RPMI7951 (cell line): ENCODE results near the gene STKLD1. TPM values are rescaled to one million over a fixed set of nuclear protein-coding genes. Genes with fewer than 3 reads are reported as not detected.
"Not testable (repeated sequence)": the region's sequence is repeated elsewhere in the genome, so short reads cannot be mapped to it uniquely, and the experiment has no call there.

Experiments
- DNase-seq: peaks from one replicate; pipeline ENCODE4 v3.0.0-alpha.2; 2012; ENCODE audit warnings: low read depth
- total RNA-seq: library from RNA; depleted of rRNA; stranded (reverse); fragments of >200 nt; shearing (Covaris generic); gene quantifications from 2 replicates; pipeline ENCODE4 v1.2.3, GENCODE V29; 2014; rRNA removed

STKLD1 gene
- total RNA-seq, 1 experiment from 2014 or later, result 1.7 TPM

DNA sequence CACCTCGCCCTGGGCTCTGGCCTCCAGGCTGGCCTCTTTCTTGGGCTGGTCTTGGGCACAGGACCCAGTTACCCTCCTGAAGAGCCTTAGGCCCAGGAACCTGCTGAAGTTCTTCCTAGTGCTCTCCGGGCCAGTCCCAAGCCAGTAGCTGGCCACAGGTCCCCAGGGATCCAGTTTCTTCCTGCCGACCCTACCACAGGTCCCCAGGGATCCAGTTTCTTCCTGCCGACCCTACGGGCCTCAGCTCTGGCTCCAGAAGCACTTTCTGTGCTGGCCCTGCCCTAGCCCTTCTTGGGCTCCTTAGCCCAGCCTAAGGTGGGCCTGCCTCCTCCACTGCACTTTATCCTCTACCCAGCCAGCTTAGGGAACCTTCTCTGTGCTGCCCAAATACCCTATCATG is 65.4 kb downstream of the STKLD1 start:
- no peak for DNase-seq

DNA sequence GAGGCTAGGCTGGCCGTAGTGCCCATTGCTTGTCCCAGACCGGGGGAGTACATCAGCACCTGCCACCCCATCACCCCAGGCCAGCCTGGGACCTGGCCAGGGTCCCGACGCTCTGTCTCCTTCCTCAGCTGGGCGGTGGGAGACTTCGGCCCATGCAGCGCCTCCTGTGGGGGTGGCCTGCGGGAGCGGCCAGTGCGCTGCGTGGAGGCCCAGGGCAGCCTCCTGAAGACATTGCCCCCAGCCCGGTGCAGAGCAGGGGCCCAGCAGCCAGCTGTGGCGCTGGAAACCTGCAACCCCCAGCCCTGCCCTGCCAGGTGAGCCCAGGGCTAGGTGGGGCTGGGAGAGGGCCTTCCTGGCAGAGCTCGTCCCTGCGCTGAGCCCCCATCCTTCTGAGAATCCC is 67.1 kb downstream of the STKLD1 start:
- DNase-seq, result no peak

DNA sequence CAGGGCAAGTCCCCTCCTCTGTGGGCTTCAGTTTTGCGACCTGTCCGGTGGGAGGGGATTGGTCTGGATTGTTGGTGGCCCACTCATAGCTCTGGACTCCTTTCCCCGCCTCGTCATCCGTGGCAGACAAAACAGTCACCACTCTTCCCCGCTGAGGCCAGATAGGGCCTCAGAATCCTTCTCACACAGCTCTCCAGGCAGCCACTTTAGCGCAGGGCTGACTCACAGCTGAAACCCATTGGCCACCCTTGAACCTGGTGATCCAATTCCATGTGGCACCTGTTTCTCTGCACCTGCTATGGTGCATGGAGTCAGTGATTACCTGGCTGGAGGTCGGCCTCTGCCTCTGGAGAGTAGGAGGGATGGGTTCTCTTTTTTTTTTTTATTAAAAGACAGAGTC is 67.8 kb downstream of the STKLD1 start:
- DNase-seq, result no peak

DNA sequence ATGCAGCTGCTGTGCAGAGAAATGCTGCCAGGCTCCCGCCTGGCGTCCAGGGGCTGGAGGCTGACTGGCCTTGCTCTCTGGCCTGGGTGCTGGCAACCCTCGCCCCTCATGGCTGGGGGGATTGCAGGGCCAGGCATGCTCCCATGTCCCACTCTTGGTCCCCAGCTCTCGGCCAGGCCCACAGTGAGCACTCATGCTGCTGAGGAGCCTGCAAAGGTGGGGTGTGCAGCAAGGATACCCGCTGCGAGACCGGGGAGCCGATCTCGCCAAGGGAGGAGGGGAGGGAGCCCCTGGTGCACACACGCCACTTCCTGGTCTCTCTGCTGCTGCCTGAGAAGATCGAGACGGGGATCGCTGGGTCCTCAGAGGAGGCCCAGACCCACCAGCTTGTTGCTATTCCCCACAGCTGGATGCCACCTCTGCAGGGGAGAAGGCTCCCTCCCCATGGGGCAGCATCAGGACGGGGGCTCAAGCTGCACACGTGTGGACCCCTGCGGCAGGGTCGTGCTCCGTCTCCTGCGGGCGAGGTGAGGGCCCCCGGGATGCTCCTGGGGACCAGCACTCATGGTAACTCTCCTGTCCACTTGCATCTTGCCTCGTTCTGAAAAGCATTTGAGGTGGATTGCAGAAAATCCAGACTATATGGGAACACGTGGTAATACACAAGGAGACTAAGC is 69.3 kb downstream of the STKLD1 start:
- DNase-seq, result no peak

DNA sequence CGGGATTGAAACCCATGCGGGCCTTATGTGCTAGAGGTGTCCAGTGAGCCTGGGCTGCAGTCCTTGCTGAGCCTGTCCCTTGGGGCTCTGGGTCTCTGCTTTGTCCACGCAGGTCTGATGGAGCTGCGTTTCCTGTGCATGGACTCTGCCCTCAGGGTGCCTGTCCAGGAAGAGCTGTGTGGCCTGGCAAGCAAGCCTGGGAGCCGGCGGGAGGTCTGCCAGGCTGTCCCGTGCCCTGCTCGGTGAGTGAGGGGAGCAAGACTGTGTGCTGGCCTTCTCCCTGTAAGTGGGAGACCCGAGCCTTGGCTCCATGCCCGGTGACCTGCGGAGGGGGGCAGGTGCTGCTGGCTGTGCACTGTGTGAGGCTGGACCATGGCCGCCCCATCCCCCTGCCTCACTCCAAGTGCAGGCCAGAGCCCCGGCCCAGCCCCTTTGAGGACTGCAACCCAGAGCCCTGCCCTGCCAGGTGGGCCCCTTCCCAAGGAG is 72.4 kb downstream of the STKLD1 start:
- DNase-seq, result no peak

DNA sequence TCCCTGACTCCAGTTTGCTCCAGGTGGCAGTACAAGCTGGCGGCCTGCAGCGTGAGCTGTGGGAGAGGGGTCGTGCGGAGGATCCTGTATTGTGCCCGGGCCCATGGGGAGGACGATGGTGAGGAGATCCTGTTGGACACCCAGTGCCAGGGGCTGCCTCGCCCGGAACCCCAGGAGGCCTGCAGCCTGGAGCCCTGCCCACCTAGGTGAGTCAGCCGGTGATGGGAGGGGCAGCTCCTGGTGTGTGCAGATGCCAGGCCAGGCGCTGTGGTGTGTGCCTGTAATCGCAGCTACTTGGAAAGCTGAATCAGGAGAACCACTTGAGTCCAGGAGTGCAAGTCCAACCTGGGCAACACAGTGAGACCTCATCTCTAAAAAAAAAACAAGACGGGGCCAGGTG is 73.6 kb downstream of the STKLD1 start:
- DNase-seq, result no peak

DNA sequence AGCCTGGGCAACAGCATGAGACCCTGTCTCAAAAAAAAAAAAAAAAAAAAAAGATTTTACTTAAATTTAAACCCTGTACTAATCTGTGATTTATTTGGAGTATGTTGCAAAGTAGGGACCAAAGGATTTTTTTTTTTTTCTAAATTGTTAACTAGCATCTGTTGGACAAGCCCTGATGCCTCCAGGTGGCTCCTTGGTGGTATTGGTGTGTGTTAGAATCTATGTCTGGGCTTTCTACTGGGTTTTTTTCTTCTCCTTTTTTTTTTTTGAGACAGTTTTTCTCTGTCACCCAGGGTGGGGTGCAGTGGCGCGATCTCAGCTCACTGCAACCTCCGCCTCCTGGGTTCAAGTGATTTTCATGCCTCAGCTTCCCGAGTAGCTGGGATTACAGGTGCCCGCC is 75.7 kb downstream of the STKLD1 start:
- DNase-seq, result not testable (repeated sequence)

DNA sequence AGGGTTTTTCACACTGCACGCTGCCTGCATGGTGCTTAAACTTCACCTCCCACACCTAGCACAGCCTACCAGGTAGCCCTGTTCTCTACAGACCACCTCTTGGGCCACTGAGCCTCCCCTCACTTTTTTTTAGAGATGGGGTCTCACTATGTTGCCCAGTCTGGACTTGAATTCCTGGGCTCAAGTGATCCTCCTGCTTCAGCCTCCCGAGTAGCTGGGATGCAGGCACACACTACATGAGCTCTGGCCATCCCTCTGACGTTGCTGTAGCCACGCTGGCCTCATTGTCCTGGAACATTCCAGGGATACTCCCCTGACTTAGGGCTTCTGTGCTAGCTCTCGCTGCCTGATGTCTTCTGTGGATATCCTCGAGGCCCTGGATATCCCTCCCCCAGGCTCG is 76.4 kb downstream of the STKLD1 start:
- DNase-seq, result no peak

DNA sequence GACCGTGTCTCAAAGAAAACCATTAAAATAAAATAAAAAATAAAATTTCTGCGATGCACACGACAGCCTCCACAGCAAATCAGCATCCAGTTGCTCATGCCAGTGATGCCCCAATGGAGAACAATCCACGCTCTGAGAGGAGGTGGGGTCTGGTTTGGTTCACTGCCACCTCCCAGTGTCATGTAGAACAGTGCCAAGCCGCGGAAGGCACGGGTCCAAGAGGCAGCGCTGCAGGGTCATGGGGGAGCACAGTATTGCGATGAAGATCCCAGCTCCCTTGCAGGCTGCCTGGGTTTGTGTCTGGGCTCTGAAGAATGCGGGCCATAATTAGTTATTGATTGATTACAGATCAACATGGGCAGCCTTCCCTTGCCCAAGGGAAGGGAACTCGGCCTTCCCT is 77.5 kb downstream of the STKLD1 start:
- DNase-seq, result no peak

DNA sequence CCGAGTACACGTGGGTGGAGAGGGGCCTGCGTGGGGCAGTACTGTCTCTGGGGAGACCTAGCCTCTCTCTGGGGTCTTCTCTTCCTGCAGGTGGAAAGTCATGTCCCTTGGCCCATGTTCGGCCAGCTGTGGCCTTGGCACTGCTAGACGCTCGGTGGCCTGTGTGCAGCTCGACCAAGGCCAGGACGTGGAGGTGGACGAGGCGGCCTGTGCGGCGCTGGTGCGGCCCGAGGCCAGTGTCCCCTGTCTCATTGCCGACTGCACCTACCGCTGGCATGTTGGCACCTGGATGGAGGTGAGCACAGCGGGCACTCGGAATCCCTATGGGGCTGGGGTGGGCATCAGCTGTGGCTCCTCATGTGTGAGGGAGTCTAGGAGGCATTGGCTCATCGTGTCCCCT is 78.2 kb downstream of the STKLD1 start:
- no peak for DNase-seq

DNA sequence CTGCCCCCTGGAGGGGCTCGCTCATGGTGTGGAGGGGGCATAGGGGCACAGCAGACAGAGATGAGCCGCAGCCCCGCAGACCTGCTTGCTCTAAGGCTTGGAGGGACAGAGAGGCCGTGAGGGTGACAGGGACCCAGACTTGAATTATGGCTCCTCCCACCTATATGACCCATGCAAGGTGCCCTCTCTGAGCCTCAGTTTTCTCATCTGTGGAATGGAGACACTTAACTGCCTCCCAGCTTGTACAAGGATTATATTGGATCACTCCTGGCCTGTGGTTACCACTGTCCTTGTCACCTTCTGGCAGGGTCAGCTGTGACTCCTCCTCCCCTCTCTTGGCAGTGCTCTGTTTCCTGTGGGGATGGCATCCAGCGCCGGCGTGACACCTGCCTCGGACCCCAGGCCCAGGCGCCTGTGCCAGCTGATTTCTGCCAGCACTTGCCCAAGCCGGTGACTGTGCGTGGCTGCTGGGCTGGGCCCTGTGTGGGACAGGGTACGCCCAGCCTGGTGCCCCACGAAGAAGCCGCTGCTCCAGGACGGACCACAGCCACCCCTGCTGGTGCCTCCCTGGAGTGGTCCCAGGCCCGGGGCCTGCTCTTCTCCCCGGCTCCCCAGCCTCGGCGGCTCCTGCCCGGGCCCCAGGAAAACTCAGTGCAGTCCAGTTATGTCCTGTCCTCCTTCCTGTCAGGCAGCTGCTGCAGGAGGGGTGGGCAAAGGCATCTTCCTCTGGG is 78.9 kb downstream of the STKLD1 start:
- no peak for DNase-seq

Other genes starting within 250 kb of the STKLD1 start
- 0.59 and 1.3 TPM in 2 replicates for gene GBGT1, start 212.5 kb upstream of the STKLD1 start, total RNA-seq
- gene OBP2B, start 167.1 kb upstream of the STKLD1 start, total RNA-seq, result not detected in 2 replicates
- not detected in 2 replicates for gene ABO, start 101.2 kb upstream of the STKLD1 start, total RNA-seq
- 4.6 and 11.2 TPM in 2 replicates for gene SURF6, start 40.2 kb upstream of the STKLD1 start, total RNA-seq
- gene MED22, start 28.2 kb upstream of the STKLD1 start, total RNA-seq, result 13.8 and 15.2 TPM in 2 replicates
- 1,811 and 1,953 TPM in 2 replicates for gene RPL7A, start 28.1 kb upstream of the STKLD1 start, total RNA-seq
- 13.3 and 15.9 TPM in 2 replicates for gene SURF1, start 19.9 kb upstream of the STKLD1 start, total RNA-seq
- gene SURF2, start 19.8 kb upstream of the STKLD1 start, total RNA-seq, result 15.0 and 15.7 TPM in 2 replicates
- 188 and 217 TPM in 2 replicates for gene SURF4, start 306 bp upstream of the STKLD1 start, total RNA-seq
- 9.0 and 9.5 TPM in 2 replicates for gene REXO4, start 41.6 kb downstream of the STKLD1 start, total RNA-seq
- gene ADAMTS13, start 46.0 kb downstream of the STKLD1 start, total RNA-seq, result not detected in 2 replicates
- gene CACFD1, start 83.6 kb downstream of the STKLD1 start, total RNA-seq, result 2.4 TPM in 2 replicates
- 15.4 and 23.7 TPM in 2 replicates for gene SLC2A6, start 102.7 kb downstream of the STKLD1 start, total RNA-seq
- gene MYMK, start 148.6 kb downstream of the STKLD1 start, total RNA-seq, result not detected in 2 replicates
- 6.6 and 9.7 TPM in 2 replicates for gene ADAMTSL2, start 158.3 kb downstream of the STKLD1 start, total RNA-seq
- 1.1 and 1.2 TPM in 2 replicates for gene FAM163B, start 233.0 kb downstream of the STKLD1 start, total RNA-seq